Adipose tissue (tissue), 3 donors: ENCODE data around the gene TMSB4Y. TPM values are rescaled to one million over a fixed set of nuclear protein-coding genes. Genes with fewer than 3 reads are reported as not detected.
A peak's percentile ranks its signal among the peaks of the same experiment; 100 is the strongest.

Source experiments
- H3K27ac ChIP-seq: one replicate; pipeline ENCODE4 v1.5.1; 2013; ENCODE audit warnings: low read depth, low read length
- WGBS, 3 donors: extraction: QIAGEN DNeasy Blood & Tissue Kit; methylation state at CpG; one replicate each; pipeline ENCODE4 v1.1.7; 2013; 5-methylcytosine and 5-hydroxymethylcytosine counted together
- polyA plus RNA-seq, 3 donors: library from polyadenylated mRNA; stranded (reverse); fragments of 200-250 nt; gene quantifications; one replicate each; pipeline ENCODE4 v1.2.3, GENCODE V29; 2013
- donor health status: healthy with polysubstance abuse.
- donor health status: Bipolar disorder and iron deficiency.
- donor health status: healthy.

The TMSB4Y gene
- polyA plus RNA-seq, result under 1 TPM in 2 of 3 donors, not detected in 1; 0.56 to 0.97 TPM

DNA sequence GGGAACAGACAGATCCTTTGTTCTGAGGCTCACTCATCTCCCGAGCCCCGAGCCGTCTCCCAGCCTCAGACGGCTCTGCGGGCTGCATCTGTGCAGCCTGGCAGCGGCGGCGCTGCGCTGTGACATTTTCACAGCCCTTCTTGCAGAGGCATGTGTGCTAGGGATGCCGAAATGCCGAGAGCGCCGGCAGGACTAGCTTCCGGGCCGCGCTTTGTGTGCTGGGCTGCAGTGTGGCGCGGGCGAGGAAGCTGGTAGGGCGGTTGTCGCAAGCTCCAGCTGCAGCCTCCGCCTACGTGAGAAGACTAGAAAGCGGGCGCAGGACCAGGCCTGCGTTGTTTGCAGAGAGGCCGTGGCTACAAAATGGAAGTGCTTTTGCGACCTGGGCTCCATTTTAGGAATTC lies at the start of gene TMSB4Y:
TMSB4Y (plus strand) TSS at position 332 of the 401 bp plus-strand sequence.
- peak within 1 kb of the TSS; percentile 78 for H3K27ac ChIP-seq
- WGBS, 3 donors, result 0 to 3% methylated on average over 25 to 28 of the region's 28 CpGs; no CpG with 5 or more reads in 1 of the 3 donors

DNA sequence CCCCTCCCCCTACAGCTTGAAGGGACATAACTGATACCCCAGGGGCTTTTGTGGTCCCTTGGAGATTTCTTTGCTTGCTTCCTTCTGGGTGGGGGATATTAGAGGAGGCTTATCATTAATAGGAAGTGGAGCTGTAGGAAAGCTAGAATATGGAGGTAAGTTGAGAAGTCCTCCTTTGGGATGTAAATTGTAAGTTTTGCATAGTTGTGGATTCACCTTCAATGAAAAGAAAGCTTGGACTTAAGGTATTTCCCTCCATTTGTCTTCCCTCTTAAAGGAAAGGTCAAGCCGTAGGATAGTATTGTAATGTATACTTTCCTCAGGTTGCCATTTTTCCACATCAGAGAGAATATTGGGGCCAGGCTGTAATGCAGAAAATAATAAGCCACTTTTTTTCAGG lies 39.5 kb upstream of the TMSB4Y start:
- WGBS, 3 donors, result 79 to 100% methylated on average over 1 of the region's 1 CpG; no CpG with 5 or more reads in 1 of the 3 donors
- no peak overlapping the region for H3K27ac ChIP-seq

DNA sequence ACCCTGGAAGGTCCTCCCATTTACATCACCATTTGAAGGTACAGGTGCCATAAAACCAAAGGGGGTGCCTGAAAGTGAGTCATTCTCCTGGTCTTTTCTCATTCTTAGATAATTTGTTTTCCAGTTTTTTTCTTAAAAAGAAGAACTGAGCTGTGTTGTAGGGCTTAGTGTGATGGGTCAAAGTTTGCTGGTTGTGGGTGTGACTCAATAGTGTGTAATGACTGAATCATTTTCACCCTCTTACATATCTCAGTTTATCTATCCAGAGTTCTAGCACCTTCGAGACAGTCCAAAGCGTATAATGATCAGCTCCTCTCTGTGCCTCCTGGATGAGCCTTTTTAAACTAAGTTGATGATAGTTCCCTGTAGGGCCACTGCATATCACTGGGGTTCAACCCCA lies 32.6 kb upstream of the TMSB4Y start:
- no peak overlapping the region for H3K27ac ChIP-seq
- WGBS, 3 donors, result 67 to 82% methylated on average over 2 of the region's 2 CpGs; no CpG with 5 or more reads in 1 of the 3 donors

DNA sequence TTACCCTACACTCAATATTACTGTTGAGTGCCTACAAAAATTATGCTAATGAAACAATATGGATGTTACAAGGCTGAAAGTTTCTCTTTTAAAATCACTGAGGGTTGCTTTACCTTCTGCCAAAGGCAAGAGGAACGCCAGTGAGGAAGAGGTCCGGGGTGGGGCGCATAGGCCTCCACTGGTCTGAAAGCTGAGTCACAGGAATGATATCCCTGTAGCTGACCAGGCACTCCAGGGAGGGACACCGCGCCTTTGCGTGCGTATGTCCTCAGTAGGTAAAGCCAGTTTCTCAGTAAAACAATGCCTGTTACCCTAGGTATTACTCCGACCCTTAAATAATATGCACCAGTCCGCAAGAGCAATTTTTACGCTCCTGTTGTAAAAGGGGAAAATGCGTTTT lies 1.4 kb upstream of the TMSB4Y start:
- no peak overlapping the region for H3K27ac ChIP-seq
- WGBS, 3 donors, result 85 to 91% methylated on average over 11 of the region's 11 CpGs; no CpG with 5 or more reads in 1 of the 3 donors

DNA sequence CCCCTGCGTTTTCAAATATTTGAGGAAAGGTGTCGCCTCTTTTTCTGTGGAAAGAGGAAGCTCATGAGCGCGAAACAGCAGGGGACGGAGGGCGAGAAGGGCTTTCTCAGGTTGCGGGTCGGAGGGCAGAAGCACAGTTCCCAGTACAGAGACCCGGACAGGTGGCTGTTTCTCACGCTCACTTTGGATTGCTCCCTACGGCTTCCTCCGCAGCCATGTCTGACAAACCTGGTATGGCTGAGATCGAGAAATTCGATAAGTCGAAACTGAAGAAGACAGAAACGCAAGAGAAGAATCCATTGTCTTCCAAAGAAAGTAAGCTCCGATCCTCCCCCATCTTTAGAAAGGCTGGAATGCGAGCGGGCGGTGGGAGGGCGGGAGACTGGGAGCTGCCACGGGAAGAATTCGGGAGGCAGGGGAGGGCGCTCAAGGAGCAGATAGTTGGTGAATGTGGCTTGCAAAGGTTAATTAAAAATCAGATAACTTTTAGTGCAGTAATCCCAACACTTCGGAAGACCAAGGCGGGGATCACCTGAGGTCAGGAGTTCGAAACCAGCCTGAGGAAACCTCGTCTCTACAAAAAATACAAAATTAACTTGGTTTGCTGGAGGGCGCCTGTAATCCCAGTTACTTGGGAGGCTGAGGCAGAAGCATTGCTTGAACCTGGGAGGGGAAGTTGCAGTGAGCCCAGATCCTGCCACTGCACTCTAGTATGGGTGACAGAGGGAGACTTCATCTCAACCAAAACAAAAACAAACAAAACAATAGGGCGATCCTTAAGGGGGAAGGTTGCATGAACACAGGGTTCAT lies 627 bp downstream of the TMSB4Y start:
- 0 to 1% methylated on average over 30 of the region's 30 CpGs; no CpG with 5 or more reads in 1 of the 3 donors for WGBS, 3 donors
- H3K27ac ChIP-seq, result peak overlapping the region; percentile 78

DNA sequence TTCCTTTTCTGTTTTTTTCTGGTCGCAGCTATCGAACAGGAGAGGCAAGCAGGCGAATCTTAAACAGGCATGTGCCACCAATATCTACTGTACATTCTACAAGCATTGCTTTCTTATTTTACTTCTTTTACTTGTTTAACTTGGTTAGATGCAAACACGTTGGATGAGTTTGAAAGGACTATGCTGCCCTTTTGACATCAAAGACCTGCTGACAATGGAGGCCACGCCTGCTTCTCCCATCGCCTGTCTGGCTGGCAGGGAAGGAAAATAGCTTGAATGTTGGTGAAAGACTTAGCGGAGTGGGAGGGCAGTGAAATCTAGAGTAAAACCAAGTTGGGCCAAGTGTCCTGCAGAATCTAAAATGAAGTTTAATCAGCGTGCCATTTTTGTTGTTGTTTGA lies 1.5 kb downstream of the TMSB4Y start:
- 10 to 23% methylated on average over 8 of the region's 8 CpGs; no CpG with 5 or more reads in 1 of the 3 donors for WGBS, 3 donors
- no peak overlapping the region for H3K27ac ChIP-seq

DNA sequence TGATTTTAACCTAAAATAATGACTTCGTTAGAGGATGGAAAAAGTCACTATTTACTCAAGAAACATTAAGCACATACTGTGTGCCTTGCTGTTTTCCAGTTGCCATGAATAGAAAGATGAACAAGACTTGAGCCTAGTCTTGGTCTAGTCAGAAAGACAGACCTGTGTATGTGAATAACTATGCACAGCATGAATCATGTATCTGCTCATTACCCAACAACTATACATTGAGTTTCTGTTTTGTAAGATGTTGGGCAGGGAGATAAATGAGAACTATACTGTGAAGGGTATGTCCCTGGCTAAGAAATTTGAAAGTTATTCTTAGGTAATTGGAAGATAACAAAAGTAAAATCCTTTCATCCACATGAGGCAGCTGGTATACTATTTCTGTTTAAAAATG lies 4.3 kb downstream of the TMSB4Y start:
- no peak overlapping the region for H3K27ac ChIP-seq
- WGBS, 3 donors, result 98 to 100% methylated on average over 1 of the region's 1 CpG; no CpG with 5 or more reads in 1 of the 3 donors

DNA sequence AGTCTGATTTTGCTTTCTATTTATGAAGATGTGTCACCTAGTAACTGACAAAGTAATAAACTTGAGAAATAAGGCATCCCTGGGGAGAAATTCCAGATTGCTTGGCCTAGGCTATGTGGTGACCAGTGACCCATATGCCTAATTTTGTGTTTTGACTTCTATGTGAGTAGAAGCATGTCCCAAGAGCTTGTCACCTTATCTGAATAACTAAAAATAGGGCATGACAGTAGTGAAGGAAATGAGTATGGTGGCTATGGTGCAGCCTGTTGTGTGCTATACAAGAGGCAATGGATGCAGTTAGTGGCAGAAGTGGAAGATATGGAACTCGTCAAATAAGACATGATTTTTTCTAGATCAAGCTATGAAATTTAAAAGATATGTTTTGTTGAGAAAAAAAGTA lies 15.3 kb downstream of the TMSB4Y start:
- H3K27ac ChIP-seq, result no peak overlapping the region
- 94 to 100% methylated on average over 1 of the region's 1 CpG; no CpG with 5 or more reads in 1 of the 3 donors for WGBS, 3 donors

DNA sequence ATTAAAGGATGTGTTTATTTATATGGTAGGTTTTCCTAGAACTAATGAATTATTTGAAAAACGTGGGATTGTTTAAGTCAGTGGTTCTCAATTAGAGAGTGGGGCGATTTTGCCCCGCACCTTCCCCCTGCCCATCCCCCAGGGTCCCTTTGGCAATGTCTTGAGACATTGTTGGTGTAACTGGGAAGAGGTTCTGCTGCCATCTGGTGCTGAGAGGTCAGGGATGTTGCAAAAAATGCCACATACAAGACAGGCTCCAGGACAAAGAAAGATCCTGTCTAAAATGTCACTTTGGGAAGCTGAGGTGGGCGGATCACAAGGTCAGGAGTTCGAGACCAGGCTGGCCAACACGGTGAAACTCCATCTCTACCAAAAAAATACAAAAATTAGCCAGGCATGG lies 25.8 kb downstream of the TMSB4Y start:
- WGBS, 3 donors, result 76 to 80% methylated on average over 6 of the region's 6 CpGs; no CpG with 5 or more reads in 1 of the 3 donors
- H3K27ac ChIP-seq, result no peak overlapping the region

DNA sequence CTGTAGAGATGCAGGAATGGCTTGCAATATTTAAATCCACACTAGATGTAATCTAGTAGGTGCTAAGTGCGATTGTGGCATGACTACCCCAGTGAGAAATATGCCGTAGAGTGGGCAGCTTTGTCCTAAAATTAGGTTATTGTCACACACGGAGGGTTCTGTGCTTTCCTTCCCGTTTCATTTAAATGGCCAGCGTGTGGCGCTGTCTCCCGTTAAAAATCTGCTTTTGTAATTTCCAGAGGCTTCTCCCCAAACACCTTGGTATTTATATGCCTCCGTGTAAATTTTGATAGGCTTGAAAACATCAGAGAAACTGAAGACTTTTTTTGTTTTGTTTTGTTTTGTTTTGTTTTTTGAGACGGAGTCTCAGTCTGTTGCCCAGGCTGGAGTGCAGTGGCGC lies 34.9 kb downstream of the TMSB4Y start:
- H3K27ac ChIP-seq, result no peak overlapping the region
- 18 to 21% methylated on average over 10 of the region's 10 CpGs; no CpG with 5 or more reads in 1 of the 3 donors for WGBS, 3 donors

DNA sequence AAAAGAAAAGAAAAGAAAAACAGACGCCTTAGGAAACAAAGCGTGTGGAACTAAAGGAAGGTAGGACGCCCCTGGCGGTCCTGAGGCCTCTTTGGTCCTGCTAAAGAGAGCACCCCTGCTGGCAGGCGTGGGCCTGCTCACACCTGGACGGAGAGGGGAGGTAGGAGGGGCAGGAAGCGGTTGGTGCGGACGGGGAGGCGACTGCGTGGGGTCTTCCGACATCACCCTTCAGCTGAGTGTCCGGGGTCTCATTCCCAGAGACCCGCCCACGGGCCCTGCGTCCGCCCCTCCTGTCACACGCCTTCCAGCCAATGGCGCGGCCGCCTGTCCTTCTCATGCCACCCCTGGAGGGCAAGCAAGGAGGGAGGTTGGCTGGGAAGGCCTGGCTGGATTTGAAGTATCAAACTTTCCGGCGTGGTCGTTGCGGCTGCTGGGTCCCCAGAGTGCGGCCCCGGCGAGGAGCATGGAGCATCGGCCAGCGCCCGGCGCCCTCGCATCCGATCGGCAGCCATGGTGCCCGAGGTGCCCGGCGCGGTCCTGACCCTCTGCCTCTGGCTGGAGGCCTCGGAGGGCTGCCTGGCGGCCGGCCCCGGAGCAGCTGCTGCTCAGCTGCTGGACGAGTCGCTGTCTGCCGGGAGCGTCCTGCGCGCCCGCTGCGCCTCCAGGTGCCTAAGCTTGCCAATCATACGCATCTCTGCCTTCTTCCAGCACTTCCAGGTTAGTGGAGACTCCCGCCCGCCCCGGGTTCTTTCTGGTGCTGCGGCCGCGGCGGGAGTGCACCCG lies 47.8 kb downstream of the TMSB4Y start:
- 1 to 3% methylated on average over 26 to 56 of the region's 60 CpGs; no CpG with 5 or more reads in 1 of the 3 donors for WGBS, 3 donors
- no peak overlapping the region for H3K27ac ChIP-seq

DNA sequence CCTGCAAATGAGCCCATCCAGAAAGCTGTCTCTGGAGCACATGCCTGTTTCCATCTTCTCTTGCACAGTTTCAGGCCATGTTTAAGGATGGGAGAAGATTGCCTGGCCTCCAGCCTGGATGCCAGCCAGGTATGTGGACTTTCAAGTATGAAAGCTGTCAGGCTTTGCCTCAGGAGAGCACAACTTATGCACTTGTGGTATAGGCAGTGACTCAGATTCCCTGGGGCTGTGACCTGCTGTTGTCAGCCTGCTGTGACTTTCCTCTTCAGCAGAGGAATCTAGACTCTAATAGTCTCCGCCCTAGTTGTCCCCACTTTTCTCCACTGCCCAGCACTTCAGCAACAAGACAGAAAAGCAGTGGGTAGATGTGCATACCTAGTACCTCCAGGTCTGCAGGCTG lies 51.0 kb downstream of the TMSB4Y start:
- WGBS, 3 donors, result 89 to 92% methylated on average over 1 of the region's 1 CpG; no CpG with 5 or more reads in 1 of the 3 donors
- H3K27ac ChIP-seq, result no peak overlapping the region

Other genes starting within 250 kb of the TMSB4Y start
- gene UTY, start 223.9 kb upstream of the TMSB4Y start, polyA plus RNA-seq, result 1 to 10 TPM in 2 of 3 donors, not detected in 1; 3.1 to 4.5 TPM